H1 (cell line): ENCODE data around the gene UBE2O. TPM values are rescaled to one million over a fixed set of nuclear protein-coding genes. Genes with fewer than 3 reads are reported as not detected.

Source experiments
- EGR1 ChIP-seq: IDR thresholded peaks from 2 replicates; pipeline ENCODE4 v1.6.1; 2011; ENCODE audit warnings: low read depth, low read length, borderline replicate concordance
- HDAC2 ChIP-seq, 2 experiments: fragments of 300-600 bp in 1 of 2; sonication (generic) in 1 of 2; IDR thresholded peaks; 2 replicates each; pipeline ENCODE4 v1.6.1; 2011 to 2012; ENCODE audit warnings: low read depth in 2 of 2, low read length in 2 of 2, mild to moderate bottlenecking in 2 of 2, moderate library complexity in 2 of 2, borderline replicate concordance in 1 of 2, inconsistent platforms in 1 of 2
- HDAC6 ChIP-seq: IDR thresholded peaks from one replicate; pipeline ENCODE4 v1.7.1; 2012; ENCODE audit warnings: low read depth, mild to moderate bottlenecking, inconsistent platforms, low read length, moderate library complexity
- polyA plus RNA-seq, 7 experiments: library from polyadenylated mRNA; depleted of rRNA in 3 of 7; stranded (reverse) in 5 of 7; unstranded in 2 of 7; fragments of >200 nt in 5 of 7; fragments of 200-250 nt in 2 of 7; gene quantifications; 1 replicate in 5 of 7; 2 replicates in 1 of 7; 4 replicates in 1 of 7; pipeline versions ENCODE4 v1.2.1 to v1.2.3, GENCODE V29; 2011 to 2013; ENCODE audit warnings: missing spikeins in 2 of 7, mixed read lengths in 2 of 7
- total RNA-seq: library from RNA; stranded (reverse); fragmentation: NEBNext Ultra II Directional; extraction: Animal tissue kit (Norgen Biotek cat#: 25700); gene quantifications from 2 replicates; pipeline ENCODE4 v1.2.1, GENCODE V29; 2021

UBE2O gene
- total and polyA plus RNA-seq, 2 of the 8 experiments (the other 6 are each of a cell fraction or from before 2014, with no cell fraction given): 24.4 to 63.0 TPM

DNA sequence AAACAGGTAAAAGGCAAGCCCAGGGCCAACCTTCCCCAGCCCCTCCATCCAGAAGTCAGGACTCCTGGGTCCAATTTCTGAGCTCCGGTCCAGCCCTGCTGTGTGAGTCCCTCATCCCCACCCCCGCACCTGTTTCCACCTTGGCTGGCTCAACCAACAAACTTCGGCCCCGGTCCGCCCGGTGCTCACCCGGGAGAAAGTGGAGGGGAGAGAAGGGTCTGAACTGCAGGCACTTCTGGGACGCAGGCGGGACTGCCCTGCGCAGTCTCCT lies 47.7 kb upstream of the UBE2O start (continued):
- TF ChIP-seq HDAC2 (IDR thresholded peaks at IDR 0.05; ENCODE audit: borderline replicate concordance in 1 of 2, low read depth in 2 of 2, low read length in 2 of 2) (no peak), EGR1 (no peak), HDAC6 (no peak)
